BE2C (cell line): ENCODE results near the gene GARIN5B.
A peak's percentile ranks its signal among the peaks of the same experiment; 100 is the strongest.
"Not testable (repeated sequence)": the region's sequence is repeated elsewhere in the genome, so short reads cannot be mapped to it uniquely, and the experiment has no call there.

ENCODE experiments used
- DNase-seq: peaks from one replicate; pipeline ENCODE4 v3.0.0-alpha.2; 2020
- H3K27me3 ChIP-seq: fragments of 250-450 bp; sonication (Bioruptor Pico); 2 replicates; pipeline ENCODE4 v1.5.1; 2020; ENCODE audit warnings: mild to moderate bottlenecking
- H3K36me3 ChIP-seq: fragments of 250-450 bp; sonication (Bioruptor Pico); 2 replicates; pipeline ENCODE4 v1.5.1; 2020; ENCODE audit warnings: mild to moderate bottlenecking
- H3K4me1 ChIP-seq: fragments of 250-450 bp; sonication (Bioruptor Pico); 2 replicates; pipeline ENCODE4 v1.5.1; 2020
- H3K4me3 ChIP-seq: 2 replicates; pipeline ENCODE4 v1.5.1; 2011; ENCODE audit warnings: low read depth, low read length
- H3K9me3 ChIP-seq: fragments of 250-450 bp; sonication (Bioruptor Pico); 2 replicates; pipeline ENCODE4 v1.5.1; 2020
- CTCF ChIP-seq: IDR thresholded peaks from 2 replicates; pipeline ENCODE4 v1.5.1; 2012; ENCODE audit warnings: mild to moderate bottlenecking, low read depth, low read length

GARIN5B gene

GRCh38 chr19:55339889-55340783 lies 22.9 kb downstream of the GARIN5B start:
- TF ChIP-seq CTCF, result no peak
- peaks cover 9% of the 10 kb centered on the region; the same call in 1 of the 2 replicates for H3K36me3 ChIP-seq
- H3K27me3 ChIP-seq, result no peaks in the 10 kb centered on the region
- peak overlapping the region; percentile 77 for H3K4me3 ChIP-seq
- no peak for DNase-seq
- H3K4me1 ChIP-seq, result no peaks in the 10 kb centered on the region; the same call in none of the 2 replicates
- H3K9me3 ChIP-seq, result no peaks in the 10 kb centered on the region

GRCh38 chr19:55339105-55339888 lies 23.8 kb downstream of the GARIN5B start, which contains the start of gene KMT5C:
KMT5C (plus strand) TSS chr19:55339876; CDS start chr19:55341937, 2,061 bp downstream.
- Histone ChIP-seq H3K9me3 (no peaks in the 10 kb centered on the region), H3K4me1 (no peaks in the 10 kb centered on the region; the same call in 1 of the 2 replicates), H3K27me3 (no peaks in the 10 kb centered on the region), H3K4me3 (peak within 1 kb of the TSS; percentile 77), H3K36me3 (peaks cover 9% of the 10 kb centered on the region; the same call in 1 of the 2 replicates)
- peak; percentile 26 for TF ChIP-seq CTCF
- DNase-seq, result peak; percentile 100

- Histone ChIP-seq H3K27me3 (no peaks in the 10 kb centered on the region), H3K4me1 (no peaks in the 10 kb centered on the region), H3K4me3 (no peak overlapping the region), H3K36me3 (no peaks in the 10 kb centered on the region), H3K9me3 (no peaks in the 10 kb centered on the region)
- DNase-seq, result no peak
- TF ChIP-seq CTCF, result no peak
Measured at GRCh38 chr19:55336101-55336500, 27.0 kb downstream of the GARIN5B start.

- no peaks in the 10 kb centered on the region for H3K9me3 ChIP-seq
- no peak overlapping the region for H3K4me3 ChIP-seq
- no peaks in the 10 kb centered on the region for H3K36me3 ChIP-seq
- H3K27me3 ChIP-seq, result no peaks in the 10 kb centered on the region
- no peak for DNase-seq
- H3K4me1 ChIP-seq, result no peaks in the 10 kb centered on the region
- TF ChIP-seq CTCF, result no peak
Measured at GRCh38 chr19:55333870-55334269, 29.2 kb downstream of the GARIN5B start.

DNA sequence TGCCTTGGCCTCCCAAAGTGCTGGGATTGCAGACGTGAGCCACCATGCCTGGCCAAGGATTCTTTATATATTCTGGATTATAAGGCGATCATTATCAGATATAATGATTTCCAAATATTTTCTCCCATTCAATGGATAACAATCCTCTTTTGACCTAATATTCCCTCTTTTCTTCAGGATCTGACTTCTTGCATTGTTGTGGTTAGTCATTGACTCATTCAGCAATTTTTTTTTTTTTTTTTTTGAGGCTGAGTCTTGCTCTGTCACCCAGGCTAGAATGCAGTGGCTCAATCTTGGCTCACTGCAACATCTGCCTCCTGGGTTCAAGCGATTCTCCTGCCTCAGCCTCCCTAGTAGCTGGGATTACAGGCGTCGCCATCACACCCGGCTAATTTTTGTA lies 33.3 kb downstream of the GARIN5B start:
- H3K4me1 ChIP-seq, H3K9me3 ChIP-seq, H3K4me3 ChIP-seq, H3K27me3 ChIP-seq, H3K36me3 ChIP-seq, DNase-seq: not testable (repeated sequence)

DNA sequence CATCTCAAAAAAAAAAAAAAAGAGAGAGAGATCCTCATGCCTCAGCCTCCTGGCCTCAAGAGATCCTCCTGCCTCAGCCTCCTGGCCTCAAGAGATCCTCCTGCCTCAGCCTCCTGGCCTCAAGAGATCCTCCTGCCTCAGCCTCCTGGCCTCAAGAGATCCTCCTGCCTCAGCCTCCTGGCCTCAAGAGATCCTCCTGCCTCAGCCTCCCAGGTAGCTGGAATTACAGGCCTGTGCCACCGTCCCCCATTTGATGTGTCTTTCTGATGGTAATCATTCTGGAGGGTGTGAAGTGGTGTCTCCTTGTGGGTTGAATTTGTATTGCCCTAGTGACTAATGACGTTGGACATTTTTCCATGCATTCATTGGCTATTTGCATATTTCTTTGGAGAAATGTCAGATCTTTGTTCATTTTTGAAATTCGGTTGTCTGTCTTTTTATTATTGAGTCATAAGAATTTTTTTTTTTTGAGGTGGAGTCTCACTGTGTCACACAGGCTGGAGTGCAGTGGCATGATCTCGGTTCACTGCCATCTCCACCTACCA lies 34.2 kb downstream of the GARIN5B start:
- not testable (repeated sequence) for H3K4me1 ChIP-seq, DNase-seq, H3K36me3 ChIP-seq, H3K9me3 ChIP-seq, H3K4me3 ChIP-seq, H3K27me3 ChIP-seq
